HL-60 (cell line): ENCODE data around the gene TPCN2.

Source experiments
- DNase-seq, 2 experiments: peaks; one replicate each; pipeline ENCODE4 v3.0.0-alpha.2; 2010 to 2020; ENCODE audit warnings: low read depth in 1 of 2, low spot score in 1 of 2
- H3K27ac ChIP-seq: fragments of 250-450 bp; sonication (Bioruptor Pico); replicated peaks from 2 replicates; pipeline ENCODE4 v1.5.1; 2020; ENCODE audit warnings: mild to moderate bottlenecking, moderate library complexity
- H3K27me3 ChIP-seq: fragments of 250-450 bp; sonication (Bioruptor Pico); 2 replicates; pipeline ENCODE4 v1.5.1; 2021; ENCODE audit warnings: mild to moderate bottlenecking, moderate library complexity; ENCODE audit not compliant: insufficient read depth, poor library complexity, severe bottlenecking
- H3K4me3 ChIP-seq: replicated peaks from 2 replicates; pipeline ENCODE4 v1.5.1; 2011; ENCODE audit warnings: mild to moderate bottlenecking, control low read depth, low read length; ENCODE audit not compliant: insufficient read depth
- GABPA ChIP-seq: IDR thresholded peaks from 2 replicates; pipeline ENCODE4 v1.6.1; 2012; ENCODE audit warnings: low read depth
- POLR2AphosphoS5 ChIP-seq: IDR thresholded peaks from 2 replicates; pipeline ENCODE4 v1.6.1; 2012; ENCODE audit warnings: low read depth
- REST ChIP-seq: IDR thresholded peaks from 2 replicates; pipeline ENCODE4 v1.6.1; 2012; ENCODE audit warnings: low read depth; ENCODE audit not compliant: insufficient replicate concordance
- SPI1 ChIP-seq: IDR thresholded peaks from 2 replicates; pipeline ENCODE4 v1.6.1; 2012; ENCODE audit warnings: low read depth, mild to moderate bottlenecking, borderline replicate concordance
- TF ChIP-seq, protein P1 (sequence below): IDR thresholded peaks from one replicate; pipeline ENCODE4 v1.5.1; 2011; ENCODE audit warnings: low read length, control low read depth, inconsistent platforms; ENCODE audit not compliant: insufficient read depth

Gene TPCN2

DNA sequence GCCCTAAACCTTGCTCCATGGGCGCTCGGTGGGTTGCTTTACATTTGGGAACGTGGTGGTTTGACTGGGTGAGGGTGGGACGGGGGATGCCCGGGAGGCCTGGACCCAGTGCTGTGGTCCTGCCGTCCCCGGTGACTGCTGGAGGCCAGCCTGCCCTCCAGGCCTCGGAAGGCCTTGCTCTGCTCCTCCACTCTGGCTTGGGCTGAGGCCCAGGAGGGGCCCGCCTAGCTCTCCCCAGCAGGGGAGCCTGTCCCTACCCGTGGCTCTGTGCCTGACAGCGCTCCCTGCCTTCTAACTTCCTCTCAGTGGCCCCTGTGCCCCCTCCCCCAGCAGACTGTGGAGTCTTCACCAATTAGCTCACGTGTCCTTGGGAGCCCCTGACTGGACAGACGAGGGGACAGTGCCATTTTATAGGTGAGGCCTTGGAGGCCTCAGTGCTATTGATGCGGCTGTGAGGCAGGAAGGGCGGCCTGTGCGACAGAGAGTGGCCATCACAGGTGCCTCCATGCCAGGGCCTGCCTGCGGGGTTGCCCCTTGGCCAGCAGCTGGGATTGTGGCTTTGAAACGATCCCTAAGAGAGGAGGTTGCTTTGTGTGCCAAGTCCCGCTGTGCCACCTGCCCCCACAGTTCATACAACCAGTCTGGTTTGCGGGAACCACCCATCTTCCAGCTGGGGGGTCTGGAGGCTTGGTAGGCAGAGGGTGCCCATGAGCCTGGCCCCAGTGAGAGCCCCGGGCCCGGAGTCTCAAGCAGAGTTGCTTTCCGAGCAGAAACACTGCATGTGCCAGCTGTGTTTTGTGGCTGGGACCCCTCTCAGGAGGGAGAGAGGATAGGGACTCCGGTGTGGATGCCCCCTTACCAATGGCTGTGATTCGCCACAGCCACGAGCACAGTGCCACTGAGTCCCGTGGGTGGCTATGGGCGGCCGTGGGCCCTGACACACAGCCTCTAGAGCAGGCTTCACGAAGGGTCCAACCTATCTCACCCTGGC lies 17.7 kb downstream of the TPCN2 start:
- Histone ChIP-seq H3K27me3 (no peaks in the 10 kb centered on the region), H3K4me3 (no peak overlapping the region), H3K27ac (no peak overlapping the region)
- DNase-seq: no peak
- TF ChIP-seq GABPA (no peak), POLR2AphosphoS5 (no peak), SPI1 (no peak), REST (no peak)
- TF ChIP-seq, protein P1, sequence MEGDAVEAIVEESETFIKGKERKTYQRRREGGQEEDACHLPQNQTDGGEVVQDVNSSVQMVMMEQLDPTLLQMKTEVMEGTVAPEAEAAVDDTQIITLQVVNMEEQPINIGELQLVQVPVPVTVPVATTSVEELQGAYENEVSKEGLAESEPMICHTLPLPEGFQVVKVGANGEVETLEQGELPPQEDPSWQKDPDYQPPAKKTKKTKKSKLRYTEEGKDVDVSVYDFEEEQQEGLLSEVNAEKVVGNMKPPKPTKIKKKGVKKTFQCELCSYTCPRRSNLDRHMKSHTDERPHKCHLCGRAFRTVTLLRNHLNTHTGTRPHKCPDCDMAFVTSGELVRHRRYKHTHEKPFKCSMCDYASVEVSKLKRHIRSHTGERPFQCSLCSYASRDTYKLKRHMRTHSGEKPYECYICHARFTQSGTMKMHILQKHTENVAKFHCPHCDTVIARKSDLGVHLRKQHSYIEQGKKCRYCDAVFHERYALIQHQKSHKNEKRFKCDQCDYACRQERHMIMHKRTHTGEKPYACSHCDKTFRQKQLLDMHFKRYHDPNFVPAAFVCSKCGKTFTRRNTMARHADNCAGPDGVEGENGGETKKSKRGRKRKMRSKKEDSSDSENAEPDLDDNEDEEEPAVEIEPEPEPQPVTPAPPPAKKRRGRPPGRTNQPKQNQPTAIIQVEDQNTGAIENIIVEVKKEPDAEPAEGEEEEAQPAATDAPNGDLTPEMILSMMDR: no peak

- no peak for DNase-seq
- Histone ChIP-seq H3K4me3 (no peak overlapping the region), H3K27ac (no peak overlapping the region), H3K27me3 (no peaks in the 10 kb centered on the region)
- no peak for TF ChIP-seq POLR2AphosphoS5
- TF ChIP-seq, protein P1: no peak
- TF ChIP-seq GABPA: no peak
Measured at GRCh38 chr11:69067200-69067599, 18.5 kb downstream of the TPCN2 start.

- TF ChIP-seq SPI1: no peak
- TF ChIP-seq REST: no peak
- TF ChIP-seq POLR2AphosphoS5: no peak
- no peak overlapping the region for H3K27ac ChIP-seq
- H3K4me3 ChIP-seq: no peak overlapping the region
- no peaks in the 10 kb centered on the region for H3K27me3 ChIP-seq
- no peak for DNase-seq
Measured at GRCh38 chr11:69071086-69071800, 22.5 kb downstream of the TPCN2 start.

GRCh38 chr11:69071956-69072355 lies 23.2 kb downstream of the TPCN2 start:
- Histone ChIP-seq H3K27ac (no peak overlapping the region), H3K4me3 (no peak overlapping the region), H3K27me3 (no peaks in the 10 kb centered on the region)
- TF ChIP-seq REST (no peak), GABPA (no peak), POLR2AphosphoS5 (no peak), SPI1 (no peak)
- TF ChIP-seq, protein P1: no peak
- DNase-seq: no peak
